Midbrain (tissue), 1 donor: ENCODE results near the gene UPK1B.
"Not testable (repeated sequence)": the region's sequence is repeated elsewhere in the genome, so short reads cannot be mapped to it uniquely, and the experiment has no call there.

Source experiments
- DNase-seq: peaks from one replicate; lab custom pipeline; 2025; lab: John Stamatoyannopoulos, UW

Gene UPK1B

DNA sequence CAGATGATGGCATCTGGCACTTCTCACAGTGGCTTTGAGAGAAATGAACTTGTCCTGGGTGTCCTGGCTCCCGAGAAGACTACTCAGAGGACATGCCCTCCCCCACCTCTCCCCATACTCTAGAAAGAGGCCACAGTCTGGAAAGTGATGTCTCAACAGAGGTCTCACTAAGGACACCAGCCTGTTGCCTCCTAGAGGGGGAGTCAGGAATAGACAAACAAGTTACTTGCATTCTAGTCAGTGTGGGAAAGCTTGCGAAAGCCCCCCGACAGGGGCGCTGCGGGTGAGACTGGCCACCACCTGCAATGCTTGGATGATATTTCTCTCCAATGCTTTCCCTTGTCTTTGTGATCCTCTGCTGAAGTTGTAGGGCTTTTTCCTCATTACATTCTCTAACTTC, 50.1 kb downstream of the UPK1B start:
- no peak for DNase-seq

DNA sequence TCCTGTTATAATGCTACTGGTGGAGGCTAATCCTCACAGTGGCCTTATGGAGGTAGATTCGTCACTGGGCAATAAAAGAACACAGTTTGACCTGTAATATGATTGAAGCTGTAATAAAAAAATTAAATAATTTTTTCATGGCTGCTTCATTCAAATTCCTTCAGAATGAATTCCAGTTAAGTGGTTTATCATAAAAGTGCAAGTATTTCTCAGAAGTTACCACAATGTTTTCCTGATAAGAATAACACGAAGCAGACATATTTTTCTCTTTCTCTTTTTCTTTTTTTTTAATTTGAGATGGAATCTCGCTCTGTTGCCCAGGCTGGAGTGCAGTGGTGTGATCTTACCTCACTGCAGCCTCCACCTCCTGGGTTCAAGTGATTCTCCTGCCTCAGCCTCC, 51.7 kb downstream of the UPK1B start:
- no peak for DNase-seq

DNA sequence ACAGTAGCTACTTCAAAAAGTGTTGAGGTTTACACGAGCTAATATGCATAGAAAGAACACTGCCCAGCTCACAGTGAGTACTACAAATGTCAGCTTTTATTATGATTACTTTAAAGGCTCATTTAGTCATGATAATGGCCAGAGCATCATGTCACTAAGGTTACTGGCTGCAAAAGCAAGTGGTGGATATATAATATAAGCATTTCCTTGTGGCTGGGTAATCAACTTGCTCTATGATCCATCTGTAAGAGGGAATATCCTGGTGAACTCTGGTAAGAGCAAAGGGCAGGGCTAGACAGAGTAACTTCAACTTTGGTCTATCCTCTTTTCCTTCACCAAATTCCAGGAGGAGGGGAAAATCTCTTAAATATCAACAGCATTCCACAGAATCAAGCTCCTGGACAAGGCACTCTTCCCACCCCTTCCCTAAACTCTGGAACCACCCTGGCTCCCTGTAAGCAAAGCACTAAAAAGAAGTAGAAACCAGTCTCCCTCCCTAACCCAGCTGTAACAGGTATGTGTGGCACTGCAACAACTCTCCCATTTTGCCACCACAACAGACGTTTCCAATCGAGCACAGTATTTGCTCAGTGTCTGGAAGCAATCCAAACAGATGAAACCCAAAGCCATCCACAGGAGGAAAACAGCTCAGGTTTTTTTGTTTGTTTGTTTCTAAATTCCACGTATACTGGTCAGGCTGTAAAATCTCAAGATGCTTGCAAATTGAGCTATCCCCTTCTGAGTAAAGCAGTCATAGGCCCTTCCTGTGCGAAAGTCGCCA, 53.9 kb downstream of the UPK1B start:
- no peak for DNase-seq

DNA sequence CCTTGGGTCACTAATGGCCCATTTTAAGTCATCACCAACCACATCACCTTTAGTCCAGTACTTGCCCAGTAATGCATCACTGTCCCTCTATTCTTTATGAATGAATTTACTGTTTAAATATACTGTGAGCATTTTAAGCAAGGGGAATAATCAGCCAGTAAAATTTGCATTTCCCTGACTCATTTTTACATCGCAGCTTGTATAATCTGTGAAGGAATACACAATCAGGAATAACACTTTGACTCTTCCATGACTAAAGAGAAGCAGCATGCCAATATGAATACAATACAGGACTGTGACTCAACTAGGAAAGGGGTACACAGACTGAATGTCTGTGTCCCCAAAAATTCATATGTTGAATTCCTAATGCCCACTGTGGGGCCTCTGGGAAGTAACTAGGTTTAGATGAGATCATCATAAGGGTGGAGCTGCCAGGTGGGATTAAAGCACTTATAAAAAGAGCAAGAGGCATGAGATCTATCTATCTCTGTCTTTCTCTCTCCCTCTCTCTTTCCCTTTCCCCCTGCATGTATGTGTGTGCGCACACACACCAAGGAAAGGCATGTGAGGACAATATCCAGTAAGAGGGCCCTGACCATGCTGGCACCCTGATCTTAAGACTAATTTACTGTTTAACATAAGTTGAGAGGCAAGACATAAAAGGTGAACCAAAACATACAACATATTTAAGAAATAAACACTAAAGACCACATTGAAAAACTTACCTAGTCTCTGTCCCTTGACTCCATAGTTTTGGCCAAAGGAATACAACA, 55.2 kb downstream of the UPK1B start:
- DNase-seq, result no peak

DNA sequence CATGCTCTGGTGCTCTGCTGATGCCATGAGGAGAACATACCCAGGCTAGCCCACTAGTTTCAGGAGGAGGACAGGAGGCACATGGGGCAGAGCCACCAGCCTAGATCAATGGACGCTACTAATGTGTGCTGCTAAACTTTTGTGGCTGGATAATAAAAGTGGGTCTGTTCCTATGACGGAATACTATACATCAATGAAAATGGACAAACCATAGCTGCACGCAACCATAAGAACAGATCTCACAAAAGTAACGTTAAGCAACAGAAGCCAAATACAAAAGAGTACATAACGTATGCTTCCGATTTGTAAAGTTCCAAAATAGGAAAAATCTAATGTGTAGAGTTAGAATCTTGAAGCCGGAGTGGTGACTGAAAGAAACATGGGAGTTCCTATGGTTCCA, 55.8 kb downstream of the UPK1B start:
- no peak for DNase-seq

DNA sequence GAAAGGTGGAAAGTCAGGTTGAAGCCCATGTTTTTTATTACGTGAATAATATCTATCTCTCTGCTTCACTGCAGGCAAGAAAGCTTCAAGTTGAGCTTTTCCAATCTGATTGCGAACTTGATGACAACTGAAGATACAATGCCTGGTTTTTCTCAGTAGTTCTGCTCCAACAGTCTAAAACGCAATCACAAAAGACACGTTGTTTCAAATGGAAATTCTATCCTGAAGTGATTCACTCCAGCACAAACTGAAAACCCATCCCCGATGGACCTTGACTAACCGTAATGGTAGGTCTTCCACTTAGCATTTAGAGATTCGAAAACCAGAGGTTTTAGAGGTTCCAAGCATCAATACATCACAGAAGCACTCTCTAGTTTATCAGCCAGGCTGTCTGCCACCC, 56.7 kb downstream of the UPK1B start:
- DNase-seq, result peak; percentile 17

DNA sequence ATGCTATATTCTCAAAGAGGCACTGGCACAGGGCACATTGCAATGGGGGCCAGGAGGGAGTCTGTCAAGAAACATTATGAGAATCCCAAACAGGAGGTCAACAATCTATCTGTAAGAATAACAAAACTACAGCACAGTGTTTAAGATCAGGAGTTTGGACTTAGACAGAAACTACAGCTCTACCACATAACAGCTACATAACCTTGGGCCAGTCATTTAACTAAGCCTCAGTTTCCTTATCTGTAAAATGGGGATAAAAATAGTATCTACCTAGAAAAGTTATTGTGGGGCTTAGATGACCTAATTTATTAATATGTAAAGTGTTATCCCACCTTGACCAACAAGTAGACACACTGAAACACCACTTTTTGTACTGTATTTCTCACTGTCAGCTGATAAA, 57.3 kb downstream of the UPK1B start:
- DNase-seq, result no peak

DNA sequence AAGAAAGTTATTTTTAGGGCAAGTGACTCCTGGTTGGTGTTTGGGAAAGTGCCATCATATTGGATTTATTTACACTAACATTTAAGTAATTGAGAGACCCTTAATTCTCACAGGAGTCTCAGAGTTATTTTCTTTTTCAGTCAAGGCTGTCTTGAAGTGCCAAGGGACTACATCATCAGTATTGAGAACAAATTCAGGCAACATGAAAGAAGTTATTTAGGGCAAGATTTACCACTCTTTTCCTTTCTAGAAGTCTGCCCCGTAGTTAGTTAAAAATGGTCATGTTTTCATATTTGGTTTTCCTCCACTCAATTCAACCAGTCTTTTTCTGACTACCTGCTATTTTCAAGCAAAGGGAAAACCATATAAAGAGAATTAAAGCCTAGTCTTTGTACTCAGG, 61.2 kb downstream of the UPK1B start:
- no peak for DNase-seq

DNA sequence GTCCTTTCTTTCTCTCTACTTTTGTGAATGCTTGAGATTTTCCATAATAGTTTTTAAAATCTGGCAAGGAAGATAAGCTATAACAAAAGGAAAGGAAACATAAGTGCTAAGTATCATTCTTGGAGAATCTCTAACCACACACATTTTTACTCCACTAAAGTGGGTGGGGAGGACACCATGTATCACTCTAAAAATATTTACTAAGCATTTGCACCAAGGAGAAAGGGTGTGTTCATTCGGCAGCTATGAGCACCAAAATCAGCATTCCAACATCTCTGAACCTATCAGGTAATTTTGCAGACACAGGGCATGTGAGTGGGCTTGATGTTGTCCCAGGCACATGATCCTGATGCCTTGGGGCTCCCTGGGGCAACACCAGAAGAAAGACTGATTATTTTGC, 61.8 kb downstream of the UPK1B start:
- no peak for DNase-seq

DNA sequence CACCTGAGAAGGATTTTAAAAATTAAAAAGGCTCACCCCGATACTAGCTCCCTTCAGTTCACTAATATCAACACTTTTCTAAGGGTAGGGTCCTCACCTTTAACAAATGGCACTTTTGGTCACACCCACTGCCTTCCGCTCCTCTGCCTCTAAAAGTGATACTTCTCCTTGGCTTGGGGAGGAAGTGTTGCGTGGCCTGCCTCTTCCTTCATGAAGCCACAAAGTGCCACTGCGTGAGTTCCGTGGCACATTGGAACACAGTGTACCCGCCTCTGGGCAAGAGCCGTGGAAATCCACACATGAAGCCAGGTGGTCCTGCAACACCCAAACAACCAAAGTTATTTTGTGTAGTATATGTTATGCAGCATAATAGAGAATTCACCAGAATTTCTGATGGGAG, 63.4 kb downstream of the UPK1B start:
- no peak for DNase-seq

DNA sequence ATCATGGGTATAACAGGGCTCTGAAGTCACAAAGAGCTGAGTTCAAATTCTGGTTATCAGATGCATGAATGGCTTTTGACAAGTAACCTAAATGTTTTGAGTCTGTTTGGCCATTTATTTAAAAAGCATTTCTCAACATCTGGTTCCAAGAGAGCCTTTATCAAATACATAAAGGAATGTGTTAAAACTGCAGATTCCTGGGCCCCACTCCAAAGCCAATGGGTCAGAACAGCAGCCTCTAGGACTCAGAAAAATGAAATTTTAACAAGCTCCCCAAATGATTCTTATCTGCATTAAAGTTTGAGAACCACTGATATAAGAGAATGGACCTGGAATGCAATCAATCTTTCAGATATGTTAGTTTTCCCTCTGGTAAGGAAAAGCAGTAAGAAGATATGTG, 63.9 kb downstream of the UPK1B start:
- DNase-seq, result no peak

DNA sequence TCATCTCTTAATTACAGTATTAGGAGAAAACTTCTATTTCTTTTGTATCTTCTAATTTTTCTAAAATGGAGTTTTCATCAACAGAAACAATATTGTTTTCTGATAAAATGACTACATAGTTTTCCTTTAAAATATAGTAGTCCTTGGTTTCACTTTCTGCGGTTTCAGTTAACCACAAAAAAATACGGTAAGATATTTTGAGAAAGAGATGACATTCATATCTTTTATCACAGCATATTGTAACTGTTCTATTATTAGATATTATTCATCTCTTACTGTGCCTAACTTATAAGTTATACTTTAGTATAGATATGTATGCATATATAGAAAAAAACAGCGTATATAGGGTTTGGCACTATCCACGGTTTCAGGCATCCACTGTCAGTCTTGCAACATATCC, 65.0 kb downstream of the UPK1B start:
- no peak for DNase-seq

DNA sequence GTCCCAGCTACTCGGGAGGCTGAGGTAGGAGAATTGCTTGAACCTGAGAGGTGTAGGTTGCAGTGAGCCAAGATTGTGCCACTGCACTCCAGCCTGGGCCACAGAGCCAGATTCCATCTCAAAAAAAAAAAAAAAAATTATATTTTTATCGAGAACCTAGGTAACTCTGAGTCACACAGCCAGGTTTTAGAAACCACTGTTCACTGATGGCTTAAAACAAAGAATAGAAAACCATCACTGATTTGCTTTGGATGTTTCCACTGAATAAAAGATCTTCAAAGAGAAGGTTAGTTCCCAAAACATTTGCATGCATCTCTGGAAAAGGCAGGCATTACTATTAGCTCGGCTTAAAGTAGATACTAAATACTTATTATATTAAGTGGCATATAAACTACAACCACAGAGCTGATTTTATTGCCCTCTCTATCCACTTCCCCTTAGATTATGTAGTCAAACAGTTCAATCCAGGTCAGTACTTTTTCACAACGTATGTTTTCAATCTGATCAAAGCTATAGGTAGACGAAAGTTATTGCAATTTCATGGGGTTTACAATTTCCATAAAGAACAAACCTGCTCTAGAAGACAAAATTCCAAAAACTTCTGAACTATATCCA, 65.9 kb downstream of the UPK1B start:
- peak; percentile 10 for DNase-seq

DNA sequence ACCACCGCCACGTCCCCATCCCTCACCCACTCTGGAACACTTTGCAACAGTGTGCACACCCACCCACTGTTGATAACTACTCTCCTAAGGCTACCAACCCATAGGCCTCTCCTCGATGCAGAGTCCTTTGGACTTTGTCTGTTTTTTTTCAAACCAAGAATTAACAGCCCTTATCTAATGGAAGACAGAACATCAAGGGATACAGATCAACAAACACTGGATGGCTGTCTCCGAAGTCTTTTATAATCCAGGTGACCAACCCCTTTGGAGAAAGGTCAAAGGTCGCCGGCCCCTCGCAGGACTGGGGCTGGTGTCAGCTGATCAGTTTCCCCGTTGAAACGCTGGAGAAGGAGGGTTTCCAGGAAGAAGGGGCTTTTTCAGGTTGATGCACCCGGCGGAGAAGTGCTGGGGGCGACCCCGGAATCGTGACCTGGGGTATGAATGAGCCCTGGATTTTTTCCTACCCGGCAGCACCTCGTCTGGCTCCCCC, 66.7 kb downstream of the UPK1B start:
- peak; percentile 53 for DNase-seq

DNA sequence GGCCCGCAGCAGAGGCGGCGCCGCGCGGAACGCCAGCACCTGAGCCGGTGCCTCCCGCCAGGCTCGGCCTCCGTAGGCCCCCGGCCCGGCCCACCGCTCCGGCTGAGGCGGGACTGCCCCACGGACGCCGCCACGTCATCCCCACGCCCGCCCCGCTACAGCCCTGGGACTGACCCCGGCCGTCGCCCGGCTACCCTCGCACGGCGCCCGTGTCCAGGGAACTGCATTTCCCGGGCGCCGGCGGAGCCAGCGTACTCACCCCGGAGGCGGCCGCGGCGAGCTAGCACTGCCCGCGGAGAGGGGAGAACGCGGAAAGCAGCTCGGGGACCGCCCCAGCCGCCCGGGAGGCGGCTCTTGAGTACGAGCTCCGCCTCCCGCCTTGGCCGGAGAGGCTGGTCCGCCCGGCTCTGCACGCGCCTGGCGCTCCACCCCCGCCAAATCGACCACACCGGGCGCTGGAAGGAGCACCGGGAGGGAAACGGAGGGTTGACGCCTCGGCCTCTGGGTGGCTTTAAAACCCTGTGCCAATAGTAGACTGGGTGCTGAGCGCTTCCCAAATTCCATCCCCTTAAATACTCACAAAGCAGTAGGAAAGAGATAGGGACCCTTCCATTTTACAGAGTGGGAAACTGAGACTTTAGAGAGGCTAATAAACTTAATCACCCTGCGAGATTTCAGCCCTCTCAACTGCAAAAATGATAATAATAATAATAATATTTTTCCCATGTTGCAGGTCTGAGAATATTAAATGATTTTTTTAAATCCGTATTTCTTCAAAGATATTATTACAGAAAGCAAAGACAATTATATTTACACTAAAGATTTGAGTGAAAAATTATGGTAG, 67.4 kb downstream of the UPK1B start, which contains the start of gene B4GALT4:
TSS of gene B4GALT4 (minus strand) at position 288 of the 844 bp plus-strand sequence. CDS start 10,779 bp downstream, outside the sequence.
- peak; percentile 78 for DNase-seq

DNA sequence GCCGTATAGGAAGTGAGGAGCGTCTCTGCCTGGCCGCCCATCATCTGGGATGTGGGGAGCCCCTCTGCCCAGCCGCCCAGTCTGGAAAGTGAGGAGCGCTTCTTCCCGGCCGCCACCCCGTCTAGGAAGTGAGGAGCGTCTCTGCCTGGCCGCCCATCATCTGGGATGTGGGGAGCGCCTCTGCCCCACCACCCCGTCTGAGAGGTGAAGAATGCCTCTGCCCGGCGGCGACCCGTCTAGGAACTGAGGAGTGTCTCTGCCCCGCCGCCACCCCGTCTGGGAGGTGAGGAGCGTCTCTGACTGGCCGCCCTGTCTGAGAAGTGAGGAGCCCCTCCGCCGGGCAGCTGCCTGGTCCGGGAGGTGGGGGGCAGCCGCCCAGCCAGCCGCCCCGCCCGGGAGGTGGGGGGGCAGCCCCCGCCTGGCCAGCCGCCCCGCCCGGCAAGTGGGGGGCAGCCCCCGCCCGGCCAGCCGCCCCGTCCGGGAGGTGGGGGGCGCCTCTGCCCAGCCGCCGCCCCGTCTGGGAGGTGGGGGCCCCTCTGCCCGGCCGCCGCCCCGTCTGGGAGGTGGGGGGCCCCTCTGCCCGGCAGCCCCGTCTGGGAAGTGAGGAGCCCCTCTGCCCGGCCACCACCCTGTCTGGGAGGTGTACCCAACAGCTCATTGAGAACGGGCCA, 69.1 kb downstream of the UPK1B start:
- not testable (repeated sequence) for DNase-seq

DNA sequence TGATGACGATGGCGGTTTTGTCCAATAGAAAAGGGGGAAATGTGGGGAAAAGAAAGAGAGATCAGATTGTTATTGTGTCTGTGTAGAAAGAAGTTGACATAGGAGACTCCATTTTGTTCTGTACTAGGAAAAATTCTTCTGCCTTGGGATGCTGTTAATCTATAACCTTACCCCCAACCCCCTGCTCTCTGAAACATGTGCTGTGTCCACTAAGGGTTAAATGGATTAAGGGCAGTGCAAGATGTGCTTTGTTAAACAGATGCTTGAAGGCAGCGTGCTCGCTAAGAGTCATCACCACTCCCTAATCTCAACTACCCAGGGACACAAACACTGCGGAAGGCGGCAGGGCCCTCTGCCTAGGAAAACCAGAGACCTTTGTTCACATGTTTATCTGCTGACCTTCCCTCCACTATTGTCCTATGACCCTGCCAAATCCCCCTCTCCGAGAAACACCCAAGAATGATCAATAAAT, 69.7 kb downstream of the UPK1B start:
- DNase-seq, result not testable (repeated sequence)

DNA sequence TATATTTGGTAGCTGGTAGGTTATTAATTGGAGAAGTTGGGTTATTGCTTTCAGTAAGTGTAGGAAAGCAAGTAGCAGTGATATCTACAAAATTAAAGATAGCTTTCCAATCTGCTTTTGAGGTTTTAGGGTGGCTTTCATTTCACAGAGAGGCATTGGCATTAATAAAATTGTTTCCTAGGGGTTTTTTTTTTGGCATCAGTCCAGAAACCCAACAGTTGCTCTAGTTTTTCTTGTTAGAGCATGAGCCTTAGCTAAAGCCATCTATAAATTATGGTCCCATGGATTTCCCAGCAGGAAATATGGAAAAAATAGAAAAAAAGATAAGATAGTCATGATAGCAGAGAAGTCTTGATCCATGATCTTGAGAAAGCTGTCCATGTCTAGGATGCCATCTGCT, 70.3 kb downstream of the UPK1B start:
- no peak for DNase-seq

DNA sequence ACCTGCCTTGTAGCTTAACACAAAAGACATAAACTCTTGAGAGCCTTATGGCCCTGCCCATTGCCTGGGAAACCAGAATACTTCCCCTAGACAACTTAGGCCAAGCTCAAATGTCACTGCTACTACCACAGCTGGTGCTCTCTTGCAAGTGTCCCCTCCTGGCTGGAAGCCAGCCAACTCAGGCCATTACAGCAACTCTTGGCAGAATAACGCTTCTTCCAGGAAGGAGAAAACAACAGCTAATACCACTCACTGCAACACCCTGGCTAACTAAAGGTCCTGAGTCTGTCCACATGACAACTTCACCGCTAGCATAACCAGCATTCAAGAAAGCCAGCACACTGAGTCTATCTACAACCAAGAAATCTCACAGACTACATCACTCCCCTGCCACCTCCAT, 72.4 kb downstream of the UPK1B start:
- no peak for DNase-seq
